Gastroesophageal sphincter (tissue), 3 donors: Measurements from ENCODE around the gene SOX12.

Experiments
- CTCF ChIP-seq, 4 experiments: fragments of 200-600 bp in 2 of 4; fragments of 450-650 bp in 2 of 4; sonication (generic) in 1 of 4; IDR thresholded peaks; one replicate each; pipeline ENCODE4 v1.5.1; 2017 to 2019; ENCODE audit warnings: antibody characterized with exemption in 4 of 4, mild to moderate bottlenecking in 2 of 4, moderate library complexity in 2 of 4
- POLR2A ChIP-seq, 2 donors: fragments of 450-650 bp; IDR thresholded peaks; one replicate each; pipeline ENCODE4 v1.6.1; 2017; ENCODE audit warnings: antibody characterized with exemption in 2 of 2, mild to moderate bottlenecking in 2 of 2, moderate library complexity in 1 of 2
- POLR2AphosphoS5 ChIP-seq: sonication (generic); formaldehyde crosslinking; IDR thresholded peaks from one replicate; pipeline ENCODE4 v1.6.1; 2017; ENCODE audit warnings: antibody characterized with exemption

GRCh38 chr20:347640-348484 is 22.5 kb downstream of the SOX12 start:
- TF ChIP-seq CTCF (IDR thresholded peaks at IDR 0.05) (peak in 2 of 4 experiments; percentile 4 to 6), POLR2A (IDR thresholded peaks at IDR 0.05) (peak; percentile 27 to 47), POLR2AphosphoS5 (peak; percentile 63)
